ENCODE data around the gene UPK1B.

UPK1B gene

GRCh38 chr3:119176778-119177177 is 3.4 kb downstream of the UPK1B start:
- DNase-seq (ENCODE audit: low read depth in 2 of 2) = no peak

GRCh38 chr3:119177321-119177720 is 3.9 kb downstream of the UPK1B start:
- DNase-seq (ENCODE audit: low read depth in 2 of 2) = no peak

GRCh38 chr3:119181765-119182164 is 8.4 kb downstream of the UPK1B start:
- DNase-seq (ENCODE audit: low read depth in 2 of 2) = no peak

- DNase-seq (ENCODE audit: low read depth in 2 of 2) = no peak
Measured at GRCh38 chr3:119184111-119184510, 10.7 kb downstream of the UPK1B start.

GRCh38 chr3:119184796-119185570 is 11.6 kb downstream of the UPK1B start:
- no peak for DNase-seq (ENCODE audit: low read depth in 2 of 2)

GRCh38 chr3:119187266-119187665 is 13.9 kb downstream of the UPK1B start:
- no peak for DNase-seq (ENCODE audit: low read depth in 2 of 2)

- DNase-seq (ENCODE audit: low read depth in 2 of 2) = no peak
Measured at GRCh38 chr3:119191800-119192199, 18.4 kb downstream of the UPK1B start.

- DNase-seq (ENCODE audit: low read depth in 2 of 2) = no peak
Measured at GRCh38 chr3:119194237-119195150, 21.1 kb downstream of the UPK1B start.

- no peak for DNase-seq (ENCODE audit: low read depth in 2 of 2)
Measured at GRCh38 chr3:119195151-119195476, 21.7 kb downstream of the UPK1B start.

- DNase-seq (ENCODE audit: low read depth in 2 of 2) = no peak
Measured at GRCh38 chr3:119195911-119196310, 22.5 kb downstream of the UPK1B start.

GRCh38 chr3:119205209-119205608 is 31.8 kb downstream of the UPK1B start:
- DNase-seq (ENCODE audit: low read depth in 2 of 2) = no peak

GRCh38 chr3:119205685-119206084 is 32.3 kb downstream of the UPK1B start:
- no peak for DNase-seq (ENCODE audit: low read depth in 2 of 2)

- DNase-seq (ENCODE audit: low read depth in 2 of 2) = no peak
Measured at GRCh38 chr3:119206611-119207511, 33.5 kb downstream of the UPK1B start.

GRCh38 chr3:119207512-119207875 is 34.1 kb downstream of the UPK1B start:
- no peak for DNase-seq (ENCODE audit: low read depth in 2 of 2)

- no peak for DNase-seq (ENCODE audit: low read depth in 2 of 2)
Measured at GRCh38 chr3:119211193-119211592, 37.8 kb downstream of the UPK1B start.

GRCh38 chr3:119211803-119212202 is 38.4 kb downstream of the UPK1B start:
- DNase-seq (ENCODE audit: low read depth in 2 of 2) = no peak

- peak in 1 of 2 donors; percentile 25 for DNase-seq (ENCODE audit: low read depth in 2 of 2)
Measured at GRCh38 chr3:119219069-119219468, 45.7 kb downstream of the UPK1B start.

GRCh38 chr3:119220198-119220597 is 46.8 kb downstream of the UPK1B start:
- DNase-seq (ENCODE audit: low read depth in 2 of 2) = no peak

GRCh38 chr3:119220970-119221667 is 47.7 kb downstream of the UPK1B start:
- DNase-seq (ENCODE audit: low read depth in 2 of 2) = no peak

- no peak for DNase-seq (ENCODE audit: low read depth in 2 of 2)
Measured at GRCh38 chr3:119221779-119222320, 48.5 kb downstream of the UPK1B start.

- no peak for DNase-seq (ENCODE audit: low read depth in 2 of 2)
Measured at GRCh38 chr3:119222391-119222790, 49.0 kb downstream of the UPK1B start.

Data from activated CD4-positive, alpha-beta T cell treated with anti-CD3 and anti-CD28 coated beads for 24 hours (primary cell).